ENCODE data around the gene APOL4.

DNA sequence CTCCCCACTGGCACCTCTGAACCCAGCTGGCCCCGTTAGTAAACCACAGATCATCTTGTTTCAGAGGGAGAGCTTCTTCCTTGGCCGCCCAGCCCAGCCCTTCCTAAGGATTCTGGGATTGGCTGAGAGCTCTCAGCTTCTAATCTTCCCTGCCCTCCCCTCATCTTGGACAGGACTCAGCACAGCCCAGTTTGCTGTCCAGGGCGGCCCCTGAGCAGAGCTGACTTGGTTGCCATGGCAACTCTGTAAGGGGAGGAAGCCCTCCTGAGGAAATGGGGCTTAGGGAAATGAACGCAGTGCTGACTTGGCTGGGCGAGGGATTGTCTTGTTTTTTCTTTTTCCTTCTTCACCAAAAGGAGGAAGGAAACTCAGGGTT, 4.6 kb downstream of the APOL4 start:
- TF ChIP-seq POLR2A (IDR thresholded peaks at IDR 0.05) (no peak), CTCF (IDR thresholded peaks at IDR 0.05) (no peak)
